Mucosa of descending colon (tissue), 3 donors: ENCODE results near the gene HES7. TPM values are rescaled to one million over a fixed set of nuclear protein-coding genes. Genes with fewer than 3 reads are reported as not detected.
A peak's percentile ranks its signal among the peaks of the same experiment; 100 is the strongest.

ENCODE experiments used
- ATAC-seq: fragments of 200-7000 bp; cut with Tn5 transposase; one replicate; pipeline ENCODE4 v1.9.1; 2020; ENCODE audit warnings: mild to moderate bottlenecking, moderate library complexity
- DNase-seq, 3 donors: peaks; one replicate each; pipeline ENCODE4 v3.0.0-alpha.2; 2020
- H3K36me3 ChIP-seq: fragments of 200-600 bp; one replicate; pipeline ENCODE4 v1.8.0; 2021; ENCODE audit warnings: low read depth, mild to moderate bottlenecking
- H3K4me1 ChIP-seq: fragments of 200-600 bp; one replicate; pipeline ENCODE4 v1.8.0; 2021; ENCODE audit warnings: low read depth, mild to moderate bottlenecking
- H3K4me3 ChIP-seq: fragments of 200-600 bp; one replicate; pipeline ENCODE4 v1.8.0; 2021; ENCODE audit warnings: mild to moderate bottlenecking
- H3K9me3 ChIP-seq: fragments of 200-600 bp; one replicate; pipeline ENCODE4 v1.8.0; 2021; ENCODE audit warnings: mild to moderate bottlenecking
- CTCF ChIP-seq: fragments of 200-600 bp; IDR thresholded peaks from one replicate; pipeline ENCODE4 v1.8.0; 2022; ENCODE audit warnings: antibody characterized with exemption, mild to moderate bottlenecking
- intact Hi-C, 2 donors: fragments of 100-400 bp; cut with DNase I in 1 of 2; cut with micrococcal nuclease in 1 of 2; formaldehyde crosslinking; loops; one replicate each; pipeline versions ENCODE4 v1.11.0 to v1.11.1; 2022; cut with DNase I, micrococcal nuclease
- total RNA-seq, 3 donors: library from RNA; stranded (reverse); fragmentation: NEBNext Ultra II Directional in 2 of 3; extraction: Animal tissue kit (Norgen Biotek cat#: 25700) in 2 of 3; gene quantifications; one replicate each; pipeline versions ENCODE4 v1.2.1 to v1.2.4, GENCODE V29; 2021 to 2023
- donor health status: DM: no; HTN: no; CAD: no; lungs with moderate emphysema.
- donor health status: DM: no; HTN: no; CAD: no.
- donor health status: DM: no; HTN: yes; CAD: no.

The HES7 gene
- total RNA-seq, 3 donors from 2014 or later = 0.28 TPM; not detected in 2

- DNase-seq (no peak), ATAC-seq (no peak)
- TF ChIP-seq CTCF = no peak
- Histone ChIP-seq H3K4me1 (peaks cover 18% of the 10 kb centered on the region), H3K36me3 (no peaks in the 10 kb centered on the region), H3K4me3 (no peak overlapping the region), H3K9me3 (no peaks in the 10 kb centered on the region)
- intact Hi-C loops = no loop called here
Measured at GRCh38 chr17:8075574-8076342, 48.1 kb downstream of the HES7 start.

- Histone ChIP-seq H3K4me1 (peaks cover 22% of the 10 kb centered on the region), H3K4me3 (no peak overlapping the region), H3K36me3 (no peaks in the 10 kb centered on the region), H3K9me3 (no peaks in the 10 kb centered on the region)
- DNase-seq (no peak), ATAC-seq (no peak)
- intact Hi-C loops = no loop called here
- TF ChIP-seq CTCF = no peak
Measured at GRCh38 chr17:8075081-8075480, 48.8 kb downstream of the HES7 start.

- Histone ChIP-seq H3K36me3 (no peaks in the 10 kb centered on the region), H3K4me1 (peaks cover 25% of the 10 kb centered on the region), H3K4me3 (no peak overlapping the region), H3K9me3 (no peaks in the 10 kb centered on the region)
- intact Hi-C loops = no loop called here
- no peak for ATAC-seq
- no peak for TF ChIP-seq CTCF
- no peak for DNase-seq
Measured at GRCh38 chr17:8074554-8074953, 49.4 kb downstream of the HES7 start.

- Histone ChIP-seq H3K4me1 (peaks cover 27% of the 10 kb centered on the region), H3K9me3 (no peaks in the 10 kb centered on the region), H3K36me3 (no peaks in the 10 kb centered on the region), H3K4me3 (no peak overlapping the region)
- DNase-seq = peak; percentile 71 to 86 (median 86)
- intact Hi-C loops = no loop called here
- peak; percentile 96 for TF ChIP-seq CTCF
- peak; percentile 76 for ATAC-seq
Measured at GRCh38 chr17:8073627-8074484, 50.0 kb downstream of the HES7 start.

- Histone ChIP-seq H3K4me3 (no peak overlapping the region), H3K36me3 (no peaks in the 10 kb centered on the region), H3K9me3 (no peaks in the 10 kb centered on the region), H3K4me1 (peaks cover 32% of the 10 kb centered on the region)
- intact Hi-C loops = no loop called here
- DNase-seq = no peak
- TF ChIP-seq CTCF = no peak
- ATAC-seq = no peak
Measured at GRCh38 chr17:8072729-8073461, 51.0 kb downstream of the HES7 start.
